Esophagus squamous epithelium (tissue), 5 donors: ENCODE data around the gene LCN10. TPM values are rescaled to one million over a fixed set of nuclear protein-coding genes. Genes with fewer than 3 reads are reported as not detected.
"Not testable (repeated sequence)": the region's sequence is repeated elsewhere in the genome, so short reads cannot be mapped to it uniquely, and the experiment has no call there.

ENCODE experiments used
- DNase-seq: peaks from one replicate; lab custom pipeline; 2025; lab: John Stamatoyannopoulos, UW
- H3K27ac ChIP-seq, 4 donors: fragments of 200-600 bp; sonication (generic); one replicate each; pipeline ENCODE4 v1.5.1; 2016 to 2019; ENCODE audit warnings: mild to moderate bottlenecking in 1 of 4
- H3K27me3 ChIP-seq, 4 donors: fragments of 200-600 bp; sonication (generic); 1 replicate in 3 of 4; 2 replicates in 1 of 4; pipeline versions ENCODE4 v1.5.1 to v1.6.0; 2017 to 2021; ENCODE audit warnings: antibody characterized with exemption in 1 of 4
- H3K36me3 ChIP-seq, 3 donors: fragments of 200-600 bp; sonication (generic); one replicate each; pipeline ENCODE4 v1.5.1; 2016 to 2019
- H3K4me1 ChIP-seq, 3 donors: fragments of 200-600 bp; sonication (generic); one replicate each; pipeline ENCODE4 v1.5.1; 2017 to 2019
- H3K4me3 ChIP-seq, 4 donors: fragments of 200-600 bp; sonication (generic); 1 replicate in 3 of 4; 2 replicates in 1 of 4; pipeline ENCODE4 v1.5.1; 2016 to 2019; ENCODE audit warnings: mild to moderate bottlenecking in 2 of 4, moderate library complexity in 1 of 4
- H3K9me3 ChIP-seq, 3 donors: fragments of 200-600 bp; sonication (generic); one replicate each; pipeline ENCODE4 v1.5.1; 2016 to 2019
- POLR2A ChIP-seq, 4 donors: fragments of 450-650 bp; IDR thresholded peaks; one replicate each; pipeline ENCODE4 v1.6.1; 2017; ENCODE audit warnings: antibody characterized with exemption in 4 of 4, mild to moderate bottlenecking in 4 of 4, moderate library complexity in 3 of 4
- WGBS, 2 donors: methylation state at CpG; one replicate each; pipeline ENCODE4 v1.1.5; 2018; 5-methylcytosine and 5-hydroxymethylcytosine counted together
- intact Hi-C: fragments of 100-400 bp; cut with DNase I; formaldehyde crosslinking; loops from one replicate; pipeline ENCODE4 v1.15.0; 2022
- total RNA-seq, 4 donors: library from RNA; depleted of rRNA; stranded (reverse); fragments of >200 nt; gene quantifications; one replicate each; pipeline ENCODE4 v1.1.0, GENCODE V29; 2016
- TF ChIP-seq, protein P1 (sequence below), 6 experiments: fragments of 450-650 bp in 4 of 6; fragments of 200-600 bp in 2 of 6; sonication (generic) in 2 of 6; IDR thresholded peaks; one replicate each; pipeline ENCODE4 v1.5.1; 2016 to 2019; ENCODE audit warnings: antibody characterized with exemption in 6 of 6, mild to moderate bottlenecking in 4 of 6, moderate library complexity in 4 of 6
- donor health status: DM: yes; HTN: yes; CAD: no.

LCN10 gene
- total RNA-seq, 4 donors from 2014 or later, result 0.64 to 3.8 (median 2.2) TPM

GRCh38 chr9:136714096-136714892 is 28.4 kb downstream of the LCN10 start:
- WGBS, 2 donors, result 34 to 56% methylated on average over 8 to 10 of the region's 17 CpGs
- TF ChIP-seq, protein P1, sequence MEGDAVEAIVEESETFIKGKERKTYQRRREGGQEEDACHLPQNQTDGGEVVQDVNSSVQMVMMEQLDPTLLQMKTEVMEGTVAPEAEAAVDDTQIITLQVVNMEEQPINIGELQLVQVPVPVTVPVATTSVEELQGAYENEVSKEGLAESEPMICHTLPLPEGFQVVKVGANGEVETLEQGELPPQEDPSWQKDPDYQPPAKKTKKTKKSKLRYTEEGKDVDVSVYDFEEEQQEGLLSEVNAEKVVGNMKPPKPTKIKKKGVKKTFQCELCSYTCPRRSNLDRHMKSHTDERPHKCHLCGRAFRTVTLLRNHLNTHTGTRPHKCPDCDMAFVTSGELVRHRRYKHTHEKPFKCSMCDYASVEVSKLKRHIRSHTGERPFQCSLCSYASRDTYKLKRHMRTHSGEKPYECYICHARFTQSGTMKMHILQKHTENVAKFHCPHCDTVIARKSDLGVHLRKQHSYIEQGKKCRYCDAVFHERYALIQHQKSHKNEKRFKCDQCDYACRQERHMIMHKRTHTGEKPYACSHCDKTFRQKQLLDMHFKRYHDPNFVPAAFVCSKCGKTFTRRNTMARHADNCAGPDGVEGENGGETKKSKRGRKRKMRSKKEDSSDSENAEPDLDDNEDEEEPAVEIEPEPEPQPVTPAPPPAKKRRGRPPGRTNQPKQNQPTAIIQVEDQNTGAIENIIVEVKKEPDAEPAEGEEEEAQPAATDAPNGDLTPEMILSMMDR (IDR thresholded peaks at IDR 0.05), result no peak
- TF ChIP-seq POLR2A (IDR thresholded peaks at IDR 0.05), result no peak
- H3K4me1 ChIP-seq, result peaks cover 13 to 50% (median 14%) of the 10 kb centered on the region in 3 donors
- no peak for DNase-seq
- intact Hi-C loops, result no loop called here
- peak overlapping the region in 2 of 4 donors; percentile 53 to 68 for H3K4me3 ChIP-seq
- no peaks in the 10 kb centered on the region for H3K9me3 ChIP-seq
- peaks cover 0 to 71% (median 3%) of the 10 kb centered on the region in 4 donors for H3K27me3 ChIP-seq
- no peaks in the 10 kb centered on the region for H3K36me3 ChIP-seq
- H3K27ac ChIP-seq, result peak overlapping the region; percentile 9 to 75 (median 66)

- DNase-seq, result no peak
These were observed 29.2 kb downstream of the LCN10 start for GRCh38 chr9:136713550-136713949.

GRCh38 chr9:136712690-136713544 is 29.8 kb downstream of the LCN10 start:
- intact Hi-C loops, result no loop called here
- H3K4me3 ChIP-seq, result peak overlapping the region; percentile 19 to 68 (median 48)
- no peaks in the 10 kb centered on the region for H3K9me3 ChIP-seq
- H3K27ac ChIP-seq, result peak overlapping the region; percentile 31 to 75 (median 50)
- H3K27me3 ChIP-seq, result peaks cover 0 to 71% (median 3%) of the 10 kb centered on the region in 4 donors
- TF ChIP-seq, protein P1 (IDR thresholded peaks at IDR 0.05), result no peak
- TF ChIP-seq POLR2A (IDR thresholded peaks at IDR 0.05), result no peak
- no peak for DNase-seq
- peaks cover 7 to 40% (median 12%) of the 10 kb centered on the region in 3 donors for H3K4me1 ChIP-seq
- WGBS, 2 donors, result 0% methylated on average over 3 of the region's 56 CpGs; no CpG with 5 or more reads in 1 of the 2 donors
- H3K36me3 ChIP-seq, result no peaks in the 10 kb centered on the region

More at GRCh38 chr9:136713550-136713949, 29.2 kb downstream of the LCN10 start:
- peaks cover 7 to 42% (median 12%) of the 10 kb centered on the region in 3 donors for H3K4me1 ChIP-seq
- H3K9me3 ChIP-seq, result no peaks in the 10 kb centered on the region
- H3K27ac ChIP-seq, result peak overlapping the region in 3 of 4 donors; percentile 16 to 75 (median 66)
- intact Hi-C loops, result no loop called here
- H3K36me3 ChIP-seq, result no peaks in the 10 kb centered on the region
- peak overlapping the region in 3 of 4 donors; percentile 42 to 68 (median 53) for H3K4me3 ChIP-seq
- WGBS, 2 donors, result 20% methylated on average over 1 of the region's 8 CpGs; no CpG with 5 or more reads in 1 of the 2 donors
- peaks cover 0 to 71% (median 3%) of the 10 kb centered on the region in 4 donors for H3K27me3 ChIP-seq
- no peak for TF ChIP-seq POLR2A (IDR thresholded peaks at IDR 0.05)
- TF ChIP-seq, protein P1 (IDR thresholded peaks at IDR 0.05), result no peak

DNA sequence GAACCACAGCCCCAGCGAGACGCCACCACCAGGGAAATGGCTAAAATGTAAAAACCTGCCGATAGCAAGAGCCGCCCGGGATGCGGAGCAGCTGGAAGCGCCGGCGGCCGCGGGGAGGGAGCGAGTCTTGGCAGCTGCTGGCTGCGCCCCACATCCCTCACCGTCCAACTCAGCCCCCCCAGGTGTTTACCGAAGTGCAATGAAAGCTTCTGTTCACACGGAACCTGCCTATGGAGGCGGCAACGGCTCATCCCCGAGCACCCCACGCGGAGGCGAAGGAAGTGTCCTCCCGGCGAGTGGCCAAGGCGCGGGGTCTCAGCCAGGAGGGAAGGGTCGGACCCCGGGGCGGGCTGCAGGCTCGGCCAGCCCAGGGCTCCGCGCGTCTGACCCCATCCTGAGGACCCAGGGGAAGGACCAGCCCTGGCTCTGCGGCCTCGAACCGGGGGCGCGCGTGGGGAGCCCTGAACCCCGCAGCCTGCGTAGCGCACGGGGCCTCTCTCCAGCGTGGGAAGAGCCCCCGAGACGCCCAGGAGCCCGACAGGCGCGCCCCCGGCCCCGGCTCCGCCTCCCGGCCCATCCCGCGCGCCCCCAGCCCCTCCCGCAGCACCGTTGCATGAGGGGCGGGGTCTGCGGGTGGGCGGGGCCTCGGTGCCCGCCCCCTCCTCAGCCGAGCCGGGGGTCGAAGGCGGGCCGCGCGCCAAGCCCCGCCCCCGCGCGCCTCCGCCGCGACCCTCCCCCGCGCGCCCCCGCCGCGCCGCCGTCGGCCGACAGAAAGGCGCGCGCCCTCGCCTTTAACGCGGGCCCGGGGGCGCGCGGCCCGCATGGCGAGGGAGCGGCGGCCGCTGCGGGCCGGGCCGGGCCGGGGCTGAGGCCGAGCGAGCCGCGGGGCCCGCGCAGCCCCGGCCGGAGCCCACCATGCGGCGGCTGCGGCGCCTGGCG is 30.7 kb downstream of the LCN10 start, which contains the start of gene DIPK1B:
Gene DIPK1B, plus strand, starts transcription at position 822 of the 939 bp plus-strand sequence. Its CDS starts 94 bp downstream, at position 916.
- H3K27me3 ChIP-seq, result peaks cover 0 to 64% (median 3%) of the 10 kb centered on the region in 4 donors
- intact Hi-C loops, result no loop called here
- no peaks in the 10 kb centered on the region for H3K9me3 ChIP-seq
- no peaks in the 10 kb centered on the region for H3K36me3 ChIP-seq
- H3K27ac ChIP-seq, result peak within 1 kb of the TSS; percentile 31 to 75 (median 50)
- TF ChIP-seq, protein P1 (IDR thresholded peaks at IDR 0.05), result no peak
- no peak for TF ChIP-seq POLR2A (IDR thresholded peaks at IDR 0.05)
- peaks cover 7 to 40% (median 12%) of the 10 kb centered on the region in 3 donors for H3K4me1 ChIP-seq
- no peak for DNase-seq
- peak within 1 kb of the TSS; percentile 19 to 68 (median 48) for H3K4me3 ChIP-seq
- 7% methylated on average over 14 to 15 of the region's 119 CpGs for WGBS, 2 donors

GRCh38 chr9:136711219-136711648 is 31.5 kb downstream of the LCN10 start:
- Histone ChIP-seq H3K27me3 (peaks cover 0 to 61% (median 3%) of the 10 kb centered on the region in 4 donors), H3K4me1 (peaks cover 7 to 40% (median 12%) of the 10 kb centered on the region in 3 donors)
- H3K27ac ChIP-seq, H3K9me3 ChIP-seq, H3K4me3 ChIP-seq, H3K36me3 ChIP-seq, DNase-seq, intact Hi-C loops: not testable (repeated sequence)
- WGBS, 2 donors, result 21 to 27% methylated on average over 4 of the region's 4 CpGs
